Transverse colon (tissue), 4 donors: Measurements from ENCODE around the gene ARHGDIG.

Experiments
- POLR2A ChIP-seq: fragments of 450-650 bp; IDR thresholded peaks from one replicate; pipeline ENCODE4 v1.6.1; 2016; ENCODE audit warnings: antibody characterized with exemption, mild to moderate bottlenecking, moderate library complexity
- POLR2AphosphoS5 ChIP-seq, 3 donors: sonication (generic); formaldehyde crosslinking; IDR thresholded peaks; one replicate each; pipeline ENCODE4 v1.6.1; 2016; ENCODE audit warnings: antibody characterized with exemption in 3 of 3
- TF ChIP-seq, protein P1 (sequence below), 5 experiments: fragments of 200-600 bp in 3 of 5; fragments of 450-650 bp in 2 of 5; sonication (generic) in 3 of 5; IDR thresholded peaks; 1 replicate in 2 of 5; 2 replicates in 3 of 5; pipeline ENCODE4 v1.5.1; 2016 to 2017; ENCODE audit warnings: antibody characterized with exemption in 5 of 5, inconsistent platforms in 3 of 5, mild to moderate bottlenecking in 2 of 5, moderate library complexity in 1 of 5

DNA sequence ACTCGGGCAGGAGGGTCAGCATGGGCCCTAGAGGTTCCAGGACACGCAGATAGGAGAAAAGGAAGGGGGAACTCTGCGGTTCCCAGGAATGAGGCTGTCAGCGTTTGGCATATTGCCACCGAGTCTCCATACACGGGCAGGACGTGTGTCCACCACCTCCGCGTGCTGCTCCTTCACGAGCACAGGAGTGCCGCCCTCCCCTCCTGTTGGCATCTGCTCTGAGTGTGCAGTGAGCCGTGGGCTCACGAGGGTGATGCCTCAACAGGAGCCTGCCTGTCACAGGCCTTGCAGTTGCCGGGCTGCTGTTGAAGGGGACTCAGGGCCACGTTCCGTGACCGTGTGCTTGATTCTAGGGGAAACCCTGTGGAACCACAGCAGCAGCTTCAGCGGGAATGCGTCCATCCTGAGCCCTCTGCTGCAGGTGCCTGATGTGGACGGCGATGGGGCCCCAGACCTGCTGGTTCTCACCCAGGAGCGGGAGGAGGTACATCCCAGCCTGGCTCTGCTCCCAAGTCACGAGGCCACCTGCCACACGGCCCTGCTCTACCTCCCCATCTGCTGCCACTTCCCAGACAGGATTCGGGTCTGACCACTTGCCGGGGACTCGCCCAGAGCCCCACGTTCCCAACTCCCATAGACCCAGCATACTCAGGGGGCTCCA is 19.2 kb upstream of the ARHGDIG start:
- TF ChIP-seq, protein P1, sequence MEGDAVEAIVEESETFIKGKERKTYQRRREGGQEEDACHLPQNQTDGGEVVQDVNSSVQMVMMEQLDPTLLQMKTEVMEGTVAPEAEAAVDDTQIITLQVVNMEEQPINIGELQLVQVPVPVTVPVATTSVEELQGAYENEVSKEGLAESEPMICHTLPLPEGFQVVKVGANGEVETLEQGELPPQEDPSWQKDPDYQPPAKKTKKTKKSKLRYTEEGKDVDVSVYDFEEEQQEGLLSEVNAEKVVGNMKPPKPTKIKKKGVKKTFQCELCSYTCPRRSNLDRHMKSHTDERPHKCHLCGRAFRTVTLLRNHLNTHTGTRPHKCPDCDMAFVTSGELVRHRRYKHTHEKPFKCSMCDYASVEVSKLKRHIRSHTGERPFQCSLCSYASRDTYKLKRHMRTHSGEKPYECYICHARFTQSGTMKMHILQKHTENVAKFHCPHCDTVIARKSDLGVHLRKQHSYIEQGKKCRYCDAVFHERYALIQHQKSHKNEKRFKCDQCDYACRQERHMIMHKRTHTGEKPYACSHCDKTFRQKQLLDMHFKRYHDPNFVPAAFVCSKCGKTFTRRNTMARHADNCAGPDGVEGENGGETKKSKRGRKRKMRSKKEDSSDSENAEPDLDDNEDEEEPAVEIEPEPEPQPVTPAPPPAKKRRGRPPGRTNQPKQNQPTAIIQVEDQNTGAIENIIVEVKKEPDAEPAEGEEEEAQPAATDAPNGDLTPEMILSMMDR (IDR thresholded peaks at IDR 0.05), result no peak
- TF ChIP-seq POLR2A (no peak), POLR2AphosphoS5 (IDR thresholded peaks at IDR 0.05) (no peak)
